GM23338 (cell line): ENCODE data around the gene TMEM163. TPM values are rescaled to one million over a fixed set of nuclear protein-coding genes. Genes with fewer than 3 reads are reported as not detected.

Experiments
- ATAC-seq: fragments of 200-7000 bp; cut with Tn5 transposase; 3 replicates; pipeline ENCODE4 v1.9.1; 2020
- DNase-seq: peaks from one replicate; pipeline ENCODE4 v3.0.0-alpha.2; 2015; ENCODE audit warnings: low spot score
- H2AFZ ChIP-seq: fragments of 200-600 bp; sonication (generic); 2 replicates; pipeline ENCODE4 v1.8.0; 2016; ENCODE audit warnings: antibody characterized with exemption, mild to moderate bottlenecking, moderate library complexity
- H3F3A ChIP-seq: fragments of 200-600 bp; sonication (generic); replicated peaks from 2 replicates; pipeline ENCODE4 v1.8.0; 2017; ENCODE audit warnings: antibody characterized with exemption, mixed run types, low read depth
- H3K27ac ChIP-seq: fragments of 200-600 bp; sonication (generic); 2 replicates; pipeline ENCODE4 v1.6.1; 2016; ENCODE audit warnings: low read depth
- H3K27me3 ChIP-seq: fragments of 200-600 bp; sonication (generic); 2 replicates; pipeline ENCODE4 v1.8.0; 2016; ENCODE audit warnings: mild to moderate bottlenecking, mixed run types, moderate library complexity; ENCODE audit not compliant: insufficient read depth
- H3K36me3 ChIP-seq: fragments of 200-600 bp; sonication (generic); 2 replicates; pipeline ENCODE4 v1.8.0; 2016; ENCODE audit warnings: mild to moderate bottlenecking; ENCODE audit not compliant: insufficient read depth
- H3K4me1 ChIP-seq: fragments of 200-600 bp; sonication (generic); 2 replicates; pipeline ENCODE4 v1.8.0; 2016; ENCODE audit warnings: mild to moderate bottlenecking, moderate library complexity; ENCODE audit not compliant: insufficient read depth
- H3K4me2 ChIP-seq: fragments of 200-600 bp; sonication (generic); 2 replicates; pipeline ENCODE4 v1.7.1; 2017; ENCODE audit warnings: mixed run types
- H3K4me3 ChIP-seq: fragments of 200-600 bp; sonication (generic); 2 replicates; pipeline ENCODE4 v1.6.1; 2016; ENCODE audit warnings: mixed run types
- H3K79me2 ChIP-seq: fragments of 200-600 bp; sonication (generic); replicated peaks from 2 replicates; pipeline ENCODE4 v1.8.0; 2017; ENCODE audit warnings: mild to moderate bottlenecking; ENCODE audit not compliant: insufficient read depth
- H3K9me2 ChIP-seq: fragments of 200-600 bp; sonication (generic); 2 replicates; pipeline ENCODE4 v1.8.0; 2017; ENCODE audit not compliant: insufficient read depth
- H4K20me1 ChIP-seq: fragments of 200-600 bp; sonication (generic); replicated peaks from 2 replicates; pipeline ENCODE4 v1.8.0; 2017; ENCODE audit warnings: mild to moderate bottlenecking; ENCODE audit not compliant: insufficient read depth
- H3K27ac Mint-ChIP-seq: 2 replicates; pipeline ENCODE4 v1.8.0; 2020; ENCODE audit warnings: inconsistent platforms, mild to moderate bottlenecking, moderate library complexity, mixed read lengths
- H3K27me3 Mint-ChIP-seq: 3 replicates; pipeline ENCODE4 v1.8.0; 2022; ENCODE audit warnings: low read depth, mild to moderate bottlenecking, moderate library complexity, mixed read lengths, inconsistent platforms; ENCODE audit not compliant: insufficient read depth, poor library complexity
- H3K36me3 Mint-ChIP-seq: 3 replicates; pipeline ENCODE4 v1.8.0; 2021; ENCODE audit warnings: low read depth, mild to moderate bottlenecking, inconsistent platforms, moderate library complexity, mixed read lengths
- H3K4me1 Mint-ChIP-seq: 3 replicates; pipeline ENCODE4 v1.8.0; 2020; ENCODE audit warnings: mild to moderate bottlenecking, inconsistent platforms, mixed read lengths
- H3K4me3 Mint-ChIP-seq: 3 replicates; pipeline ENCODE4 v1.8.0; 2021; ENCODE audit warnings: moderate library complexity, mild to moderate bottlenecking, inconsistent platforms, mixed read lengths
- H3K9me3 Mint-ChIP-seq: 3 replicates; pipeline ENCODE4 v1.8.0; 2020; ENCODE audit warnings: moderate library complexity, mild to moderate bottlenecking, inconsistent platforms, mixed read lengths
- CTCF ChIP-seq, 2 experiments: fragments of 200-600 bp in 1 of 2; sonication (generic) in 1 of 2; conservative IDR thresholded peaks; 2 replicates each; pipeline versions ENCODE4 v1.5.1 to v1.6.1; 2016 to 2017; ENCODE audit warnings: antibody characterized with exemption in 2 of 2, low read depth in 2 of 2, mild to moderate bottlenecking in 2 of 2, moderate library complexity in 1 of 2
- ETS1 ChIP-seq: IDR thresholded peaks from 2 replicates; pipeline ENCODE4 v1.6.1; 2016; ENCODE audit warnings: antibody characterized with exemption
- EZH2phosphoT487 ChIP-seq: fragments of 200-600 bp; sonication (generic); IDR thresholded peaks from one replicate; pipeline ENCODE4 v1.8.1; 2018; ENCODE audit warnings: antibody characterized with exemption; ENCODE audit not compliant: unreplicated experiment
- NANOG ChIP-seq: IDR thresholded peaks from 2 replicates; pipeline ENCODE4 v1.6.1; 2016; ENCODE audit warnings: antibody characterized with exemption, borderline replicate concordance
- POLR2AphosphoS5 ChIP-seq: IDR thresholded peaks from 2 replicates; pipeline ENCODE4 v1.6.1; 2016; ENCODE audit warnings: antibody characterized with exemption, low read depth
- ZNF114 ChIP-seq: fragments of 250-450 bp; sonication (Bioruptor Pico); IDR thresholded peaks from 2 replicates; pipeline ENCODE4 v1.5.0; 2020; ENCODE audit warnings: mild to moderate bottlenecking, moderate library complexity
- ZNF331 ChIP-seq: fragments of 250-450 bp; sonication (Bioruptor Pico); IDR thresholded peaks from 2 replicates; pipeline ENCODE4 v1.5.0; 2020; ENCODE audit warnings: low read depth, mild to moderate bottlenecking, moderate library complexity
- ZNF462 ChIP-seq: fragments of 250-450 bp; sonication (Bioruptor Pico); IDR thresholded peaks from 2 replicates; pipeline ENCODE4 v1.5.0; 2020; ENCODE audit warnings: mild to moderate bottlenecking, moderate library complexity
- polyA plus RNA-seq: library from polyadenylated mRNA; unstranded; fragments of >200 nt; fragmentation: Nextera tagmentation; extraction: Ambion mirVana; gene quantifications from 2 replicates; pipeline ENCODE4 v1.2.1, GENCODE V29; 2016
- total RNA-seq: library from RNA; depleted of rRNA; stranded (reverse); fragments of >200 nt; shearing (Covaris generic); gene quantifications from 2 replicates; pipeline ENCODE4 v1.2.3, GENCODE V29; 2014

The TMEM163 gene
- total and polyA plus RNA-seq, 2 experiments from 2014 or later: 1.1 to 1.8 TPM

GRCh38 chr2:134766583-134766982 is 47.8 kb upstream of the TMEM163 start (continued):
- no peak for TF ChIP-seq EZH2phosphoT487
- no peak for TF ChIP-seq ZNF331 (CRISPR knock-in tag)
- no peak for TF ChIP-seq ZNF114
- no peak for TF ChIP-seq POLR2AphosphoS5

GRCh38 chr2:134765987-134766386 is 47.2 kb upstream of the TMEM163 start:
- Histone ChIP-seq H3K4me2 (no peak overlapping the region), H3F3A (no peaks in the 10 kb centered on the region), H3K27ac (no peak overlapping the region), H3K4me3 (no peak overlapping the region), H3K27me3 (no peaks in the 10 kb centered on the region), H3K36me3 (no peaks in the 10 kb centered on the region; the same call in 1 of the 2 replicates), H3K9me2 (no peaks in the 10 kb centered on the region), H4K20me1 (no peaks in the 10 kb centered on the region), H2AFZ (no peak overlapping the region), H3K79me2 (no peaks in the 10 kb centered on the region), H3K4me1 (0 out of 2 replicates have a peak, but pooled peaks cover 4% of the 10 kb centered on the region)
- no peak for TF ChIP-seq EZH2phosphoT487
- no peak for TF ChIP-seq ZNF462 (CRISPR knock-in tag)
- TF ChIP-seq ETS1: no peak
- TF ChIP-seq CTCF (conservative IDR thresholded peaks at IDR 0.05; ENCODE audit: low read depth in 2 of 2): peak in 1 of 2 experiments; percentile 20; a peak in 2 of 4 replicates
- no peak for TF ChIP-seq NANOG
- DNase-seq: no peak
- H3K27ac Mint-ChIP-seq: no peak overlapping the region
- no peaks in the 10 kb centered on the region for H3K27me3 Mint-ChIP-seq
- peaks cover 11% of the 10 kb centered on the region; the same call in 1 of the 3 replicates for H3K9me3 Mint-ChIP-seq
- peaks cover 3% of the 10 kb centered on the region; the same call in 1 of the 3 replicates for H3K36me3 Mint-ChIP-seq
- no peak overlapping the region for H3K4me3 Mint-ChIP-seq
- H3K4me1 Mint-ChIP-seq: no peaks in the 10 kb centered on the region
- ATAC-seq: no peak
